GM10248 (cell line): ENCODE data around the gene ATF7IP.

Experiments used
- CTCF ChIA-PET: fragments of 300-600 bp; sonication (Branson Sonifier 250); formaldehyde crosslinking; extraction: SDS; loops from one replicate; lab custom pipeline; 2021; ENCODE audit warnings: antibody characterized with exemption; lab: Yijun Ruan, JAX
- POLR2A ChIA-PET: fragments of 350-650 bp; sonication (Branson Sonifier 250); formaldehyde crosslinking; extraction: SDS; loops from one replicate; lab custom pipeline; 2020; ENCODE audit warnings: antibody characterized with exemption; lab: Yijun Ruan, JAX
- DNase-seq: peaks from one replicate; pipeline ENCODE4 v3.0.0; 2012; ENCODE audit errors: extremely low spot score
- CTCF ChIP-seq: IDR thresholded peaks from 2 replicates; pipeline ENCODE4 v1.5.1; 2012; ENCODE audit warnings: mild to moderate bottlenecking, low read depth; ENCODE audit errors: extremely low read depth, missing control alignments, control extremely low read depth

Gene ATF7IP

GRCh38 chr12:14357486-14357885 is 8.0 kb upstream of the ATF7IP start:
- POLR2A ChIA-PET, result no interaction called here
- CTCF ChIA-PET, result no interaction called here
- no peak for TF ChIP-seq CTCF
- DNase-seq, result no peak

GRCh38 chr12:14362352-14362751 is 3.1 kb upstream of the ATF7IP start:
- ChIA-PET POLR2A (no interaction called here), CTCF (no interaction called here)
- DNase-seq, result peak; percentile 41
- TF ChIP-seq CTCF, result no peak

DNA sequence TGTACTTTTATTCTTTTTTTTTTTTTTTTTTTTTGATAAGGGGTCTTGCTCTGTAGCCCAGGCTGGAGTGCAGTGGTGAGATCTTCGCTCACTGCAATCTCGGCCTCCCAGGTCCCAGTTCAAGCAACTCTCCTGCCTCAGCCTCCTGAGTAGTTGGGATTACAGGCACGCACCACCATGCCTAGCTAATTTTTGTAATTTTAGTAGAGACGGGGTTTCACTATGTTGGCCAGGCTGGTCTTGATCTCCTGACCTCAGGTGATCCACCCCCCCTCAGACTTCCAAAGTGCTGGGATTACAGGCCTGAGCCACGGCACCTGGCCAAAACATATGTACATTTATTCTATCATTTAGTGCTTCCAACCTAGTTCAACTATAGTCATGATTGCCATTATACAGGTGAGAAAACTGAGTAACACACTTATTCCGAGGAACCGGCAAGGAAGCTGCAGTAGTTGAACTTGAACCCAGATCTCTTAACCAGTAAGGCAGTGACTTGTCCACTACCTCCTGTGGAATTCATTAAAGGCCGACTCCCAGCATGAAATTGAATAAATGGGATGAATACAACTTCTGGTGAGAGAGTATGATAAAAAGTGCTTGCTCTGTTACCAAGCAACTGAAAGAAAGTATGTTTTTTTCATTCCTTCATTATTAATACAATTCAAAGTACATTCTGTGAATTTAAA is 755 bp upstream of the ATF7IP start:
- CTCF ChIA-PET, result interaction anchor here (1.1 to 2.4 kb wide), 8 partner anchors 21 to 127 kb away, joined by 3 to 11 read pairs (median 6); no protein-coding TSS in a partner anchor
- POLR2A ChIA-PET, result interaction anchor here (1.2 to 1.4 kb wide), 3 partner anchors 20 to 405 kb away, joined by 3 to 7 read pairs (median 5); no protein-coding TSS in a partner anchor
- DNase-seq, result no peak
- TF ChIP-seq CTCF, result no peak

DNA sequence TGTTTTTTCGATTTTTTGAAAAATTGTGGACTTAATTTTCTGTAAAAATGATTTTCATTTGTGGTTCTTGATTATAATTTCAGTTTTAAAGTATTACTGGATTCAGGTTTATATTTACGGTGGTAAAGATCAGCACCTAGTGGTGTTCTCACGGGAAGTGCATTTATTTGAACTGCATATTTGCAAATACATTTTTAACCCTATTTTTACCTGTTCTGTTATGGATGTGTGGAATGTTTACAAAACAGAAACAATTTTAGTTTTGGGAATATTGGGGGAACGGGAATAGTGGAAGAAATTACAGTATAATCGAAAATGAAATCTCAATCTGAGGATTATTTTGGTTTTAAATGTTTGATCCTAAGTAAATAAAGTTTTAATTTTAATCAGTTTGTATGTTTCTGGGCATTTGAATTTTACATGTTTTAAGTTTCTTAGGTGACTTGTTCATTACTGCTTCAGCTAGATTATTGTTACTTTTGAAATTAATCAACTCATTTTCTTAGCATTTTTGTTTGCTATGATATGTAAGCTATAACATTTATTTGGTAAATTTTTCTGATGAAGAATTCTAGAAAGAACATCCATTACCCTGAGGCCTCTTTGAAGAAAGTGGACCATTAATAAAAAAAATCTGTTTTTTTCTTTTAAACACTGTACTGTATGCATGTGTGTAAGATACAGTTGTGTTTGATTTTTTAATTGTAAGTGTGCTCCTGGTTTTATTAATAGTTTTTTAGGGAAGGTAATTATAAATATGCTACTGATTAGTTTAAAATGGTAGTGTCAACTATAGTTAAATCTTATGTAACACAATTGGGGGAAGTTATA is 942 bp downstream of the ATF7IP start:
- ChIA-PET CTCF (interaction anchor here (0.8 to 2.4 kb wide), 18 partner anchors 11 to 144 kb away, joined by 3 to 11 read pairs (median 4); no protein-coding TSS in a partner anchor), POLR2A (interaction anchor here (0.9 to 1.4 kb wide), 6 partner anchors 18 to 403 kb away, joined by 3 to 7 read pairs (median 4); no protein-coding TSS in a partner anchor)
- no peak for DNase-seq
- peak; percentile 37 for TF ChIP-seq CTCF

DNA sequence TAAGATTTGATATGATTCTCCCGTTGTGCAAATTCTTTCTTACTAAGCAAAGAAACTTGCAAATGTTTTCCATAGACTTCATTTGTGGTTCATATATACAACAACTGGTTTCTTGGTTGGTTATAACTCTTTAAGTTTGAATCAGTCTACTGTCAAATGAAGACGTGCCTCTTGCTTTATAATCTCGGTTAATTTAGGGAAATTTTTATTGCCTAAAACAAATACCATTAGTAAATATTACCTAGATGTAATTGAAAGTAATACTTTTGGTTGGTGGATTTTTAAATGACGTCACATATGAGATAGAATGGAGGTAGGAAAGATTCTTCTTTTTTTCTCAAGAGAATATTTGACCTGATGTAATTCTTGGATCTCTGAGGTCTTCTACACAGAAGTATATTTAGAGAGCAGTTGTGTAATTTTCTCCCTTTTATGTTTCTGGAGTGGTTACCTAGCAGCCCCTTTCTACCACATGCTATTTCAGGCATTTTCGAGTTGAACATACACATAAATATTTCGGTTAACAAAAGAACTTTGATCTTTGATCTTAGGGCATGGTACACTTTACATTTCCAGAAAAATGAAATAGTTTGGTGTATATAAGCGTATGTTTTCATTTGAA is 1.7 kb downstream of the ATF7IP start:
- no peak for TF ChIP-seq CTCF
- ChIA-PET CTCF (no interaction called here), POLR2A (no interaction called here)
- peak; percentile 54 for DNase-seq

- ChIA-PET CTCF (interaction anchor here (1.3 to 1.5 kb wide), 2 partner anchors 25 to 131 kb away, joined by 4 to 5 read pairs; no protein-coding TSS in a partner anchor), POLR2A (no interaction called here)
- DNase-seq, result no peak
- no peak for TF ChIP-seq CTCF
These were observed 3.8 kb downstream of the ATF7IP start for GRCh38 chr12:14369311-14369710.
